NCI-H1694 (cell line): ENCODE data around the gene SHQ1.
"Not testable (repeated sequence)": the region's sequence is repeated elsewhere in the genome, so short reads cannot be mapped to it uniquely, and the experiment has no call there.

ENCODE experiments used
- DNase-seq: peaks from one replicate; lab custom pipeline; 2025; lab: John Stamatoyannopoulos, UW

SHQ1 gene

DNA sequence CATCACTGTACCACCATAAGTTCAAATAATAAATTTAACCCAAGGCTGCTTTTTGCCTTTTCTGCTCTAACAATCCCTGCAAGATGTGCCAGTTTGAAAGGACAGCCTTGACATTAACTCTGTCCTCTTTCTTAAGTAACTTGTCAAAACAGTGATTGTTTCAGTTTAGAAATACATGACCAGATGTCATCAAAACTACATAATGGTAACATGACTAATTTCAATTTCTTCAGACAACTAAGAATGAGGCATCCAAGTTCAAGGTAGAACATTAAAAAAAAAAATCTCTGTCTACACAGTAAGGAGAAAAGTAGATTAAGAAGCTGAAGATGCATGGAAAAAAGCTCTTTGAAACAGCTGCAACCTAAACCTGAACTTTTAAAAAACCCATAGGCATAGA, 47.4 kb downstream of the SHQ1 start:
- DNase-seq: no peak

DNA sequence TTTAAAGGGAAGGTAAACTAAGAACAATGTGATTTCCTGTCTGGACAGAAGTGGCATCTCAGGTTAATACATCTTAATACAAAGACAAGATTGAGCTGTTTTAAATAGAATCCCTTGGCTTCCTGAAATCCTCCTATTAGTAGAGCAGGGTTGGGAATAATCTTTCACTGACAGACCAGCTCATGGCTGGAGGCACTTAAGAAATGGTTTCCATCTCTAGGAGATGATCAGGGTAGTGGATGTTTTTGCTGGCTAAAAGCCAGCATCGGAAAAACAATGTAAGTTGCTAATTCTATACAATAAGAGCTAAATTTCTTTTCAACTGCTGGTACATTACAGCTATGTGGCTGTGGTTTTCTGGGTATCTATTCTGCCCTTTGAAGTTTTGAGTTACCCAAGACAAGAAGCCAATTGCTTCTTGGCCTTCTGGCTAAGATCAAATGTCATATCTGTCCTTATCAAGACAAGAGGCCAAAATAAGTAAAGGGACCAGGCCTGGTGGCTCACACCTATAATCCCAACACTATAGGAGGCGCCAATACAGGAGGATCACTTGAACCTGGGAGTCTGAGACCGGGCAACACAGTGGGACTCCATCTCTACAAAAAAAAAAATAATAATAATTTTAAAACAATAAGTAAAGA, 49.6 kb downstream of the SHQ1 start:
- DNase-seq: no peak

DNA sequence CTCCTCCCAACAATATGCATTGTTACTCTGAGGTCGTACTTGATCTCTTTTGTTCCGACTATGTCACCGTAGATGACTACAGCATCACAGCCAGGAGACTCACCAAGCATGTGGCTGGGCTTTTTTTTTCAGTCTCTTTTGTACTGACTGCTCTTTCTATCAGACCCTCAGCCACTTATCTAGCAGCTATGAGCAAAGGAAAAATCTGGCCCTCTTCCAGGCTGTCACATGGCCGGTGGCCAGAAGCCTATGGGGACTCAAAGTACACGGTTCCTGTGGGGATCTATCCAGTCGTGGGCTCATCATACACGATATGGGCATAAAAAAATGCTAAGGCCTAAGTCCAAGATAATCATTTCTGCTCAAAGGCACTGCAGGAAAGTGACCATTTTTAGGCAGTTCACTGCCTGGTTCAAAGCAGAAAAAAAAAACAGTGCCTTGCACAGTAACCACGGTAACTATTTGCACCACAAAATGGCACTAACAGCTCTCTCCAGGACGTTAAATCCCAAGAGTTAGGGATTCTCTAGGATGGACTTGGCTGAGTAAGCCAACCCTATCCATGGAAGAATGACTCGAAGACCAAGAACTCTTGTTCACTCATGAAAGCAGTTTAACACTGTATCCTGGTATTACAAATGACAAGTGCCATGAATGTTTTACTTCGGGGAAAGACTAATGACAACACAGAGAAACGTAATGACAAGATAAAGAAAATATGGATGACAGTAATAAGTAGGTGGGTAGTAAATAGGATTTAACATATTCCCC, 50.3 kb downstream of the SHQ1 start:
- DNase-seq: no peak

DNA sequence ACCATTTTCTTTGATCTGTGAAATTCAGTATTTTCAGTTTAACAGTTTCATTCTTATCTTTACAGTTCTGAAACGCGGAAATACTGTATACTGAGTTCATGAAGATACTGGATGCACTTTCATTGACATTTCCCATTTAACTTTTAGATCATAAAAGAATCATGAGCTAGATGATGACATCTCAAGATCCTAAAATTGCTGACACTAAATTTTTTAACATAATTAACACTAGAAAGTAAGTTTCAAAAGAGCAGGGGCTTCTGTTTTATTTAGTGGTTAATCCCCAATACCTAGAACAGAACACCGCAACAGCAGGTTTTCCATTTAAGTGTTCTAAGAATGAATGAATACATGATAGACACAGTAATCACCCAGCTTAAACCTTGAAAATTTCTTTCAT, 54.2 kb downstream of the SHQ1 start:
- DNase-seq: no peak

DNA sequence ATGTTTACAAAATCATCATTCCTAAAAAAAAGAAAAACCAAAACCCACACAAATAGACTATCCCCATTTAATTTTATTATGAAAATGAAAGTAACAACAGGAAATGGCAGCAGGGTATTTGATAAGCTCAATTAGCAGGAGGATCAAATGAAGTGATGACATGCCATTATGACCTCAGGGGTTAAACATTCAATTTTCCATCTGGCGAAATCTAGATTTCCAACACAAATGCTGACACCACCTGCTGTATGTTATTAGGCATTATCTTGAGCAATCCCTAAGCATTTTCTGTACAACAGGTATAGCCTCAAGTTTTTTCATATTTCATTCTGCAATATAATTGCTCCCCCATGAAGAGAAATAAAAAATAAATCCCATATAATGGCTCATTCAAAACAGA, 57.1 kb downstream of the SHQ1 start:
- no peak for DNase-seq

DNA sequence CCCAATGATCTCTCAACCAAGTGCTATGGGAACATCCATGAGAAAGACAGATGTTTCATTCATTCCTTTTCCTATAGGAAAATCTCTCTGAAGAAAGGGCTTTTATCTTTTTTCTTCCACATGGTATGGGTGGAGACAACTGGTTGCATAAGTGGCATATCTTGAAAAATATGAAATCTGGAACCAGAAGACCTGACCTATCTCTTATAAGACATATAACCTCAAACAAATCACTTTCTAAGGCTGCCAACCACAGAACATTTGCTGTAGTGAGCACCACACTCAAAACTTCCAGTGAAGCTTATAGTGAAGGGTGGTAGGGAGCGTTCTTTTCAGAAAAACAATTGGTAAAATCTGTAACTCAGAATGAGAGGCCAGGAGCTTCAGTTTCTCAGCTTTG, 58.5 kb downstream of the SHQ1 start:
- DNase-seq: no peak

DNA sequence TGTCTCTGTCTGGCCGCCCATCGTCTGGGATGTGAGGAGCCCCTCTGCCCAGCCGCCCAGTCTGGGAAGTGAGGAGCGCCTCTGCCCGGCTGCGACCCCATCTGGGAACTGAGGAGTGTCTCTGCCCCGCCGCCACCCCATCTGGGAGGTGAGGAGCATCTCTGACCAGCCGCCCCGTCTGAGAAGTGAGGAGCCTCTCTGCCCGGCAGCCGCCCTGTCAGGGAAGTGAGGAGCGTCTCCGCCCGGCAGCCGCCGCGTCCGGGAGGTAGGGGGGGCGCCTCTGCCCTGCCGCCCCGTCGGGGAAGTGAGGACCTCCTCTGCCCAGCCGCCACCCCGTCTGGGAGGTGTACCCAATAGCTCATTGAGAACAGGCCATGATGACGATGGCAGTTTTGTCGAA, 60.0 kb downstream of the SHQ1 start:
- DNase-seq: not testable (repeated sequence)

DNA sequence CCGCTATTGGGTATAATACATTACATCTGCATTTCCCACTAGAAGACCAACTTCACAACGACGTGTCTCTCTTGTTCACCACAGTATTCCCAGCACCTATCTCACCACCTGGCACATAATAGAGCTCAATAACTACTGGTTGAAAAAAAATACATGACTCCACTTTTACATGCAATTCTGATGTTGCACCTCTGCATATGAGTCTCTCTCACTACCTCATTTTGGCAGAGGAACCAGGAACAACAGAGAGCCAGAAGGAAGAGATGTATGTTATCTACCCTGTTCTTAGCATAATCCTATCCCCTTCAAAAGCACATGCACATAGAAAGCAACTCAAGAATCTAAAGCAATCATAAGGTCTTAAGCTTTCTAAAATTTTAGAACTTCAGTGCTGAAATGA, 61.6 kb downstream of the SHQ1 start:
- DNase-seq: no peak

DNA sequence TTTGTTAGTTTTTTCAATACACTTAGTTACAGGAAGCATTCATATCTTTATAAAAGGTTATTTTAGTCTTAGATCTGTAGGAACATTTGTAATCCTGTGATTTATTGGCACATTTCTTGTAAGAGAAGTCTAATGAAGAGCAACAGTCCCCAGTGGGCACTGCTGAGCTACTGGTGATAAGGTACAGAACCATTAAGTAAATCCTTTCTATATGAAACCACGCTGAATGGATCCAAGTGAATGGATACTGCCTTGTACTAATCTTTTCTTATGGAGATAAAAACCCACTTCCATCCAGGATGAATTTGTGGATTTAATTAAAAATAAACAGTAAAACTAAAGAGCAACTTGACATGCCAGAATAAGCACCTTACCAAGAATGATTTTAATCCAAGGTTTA, 64.0 kb downstream of the SHQ1 start:
- no peak for DNase-seq

DNA sequence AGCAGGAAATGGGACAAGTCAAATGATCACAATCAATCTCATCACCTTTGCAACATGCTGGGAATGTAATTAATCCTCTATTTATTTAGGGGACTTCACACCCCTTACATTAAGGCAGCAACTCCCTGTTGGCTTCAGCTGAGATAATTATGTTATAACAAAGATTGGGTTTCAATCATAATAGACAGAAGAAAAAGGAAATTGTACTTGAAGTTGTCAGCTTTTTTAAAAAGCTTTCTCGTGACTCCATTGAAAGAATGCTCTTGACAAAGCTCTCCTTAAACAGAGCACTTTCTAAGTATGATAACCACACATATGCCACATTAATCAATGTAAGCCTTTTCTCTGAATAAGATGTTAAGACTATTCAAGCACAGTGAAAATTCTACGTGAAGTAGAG, 65.7 kb downstream of the SHQ1 start:
- DNase-seq: no peak

DNA sequence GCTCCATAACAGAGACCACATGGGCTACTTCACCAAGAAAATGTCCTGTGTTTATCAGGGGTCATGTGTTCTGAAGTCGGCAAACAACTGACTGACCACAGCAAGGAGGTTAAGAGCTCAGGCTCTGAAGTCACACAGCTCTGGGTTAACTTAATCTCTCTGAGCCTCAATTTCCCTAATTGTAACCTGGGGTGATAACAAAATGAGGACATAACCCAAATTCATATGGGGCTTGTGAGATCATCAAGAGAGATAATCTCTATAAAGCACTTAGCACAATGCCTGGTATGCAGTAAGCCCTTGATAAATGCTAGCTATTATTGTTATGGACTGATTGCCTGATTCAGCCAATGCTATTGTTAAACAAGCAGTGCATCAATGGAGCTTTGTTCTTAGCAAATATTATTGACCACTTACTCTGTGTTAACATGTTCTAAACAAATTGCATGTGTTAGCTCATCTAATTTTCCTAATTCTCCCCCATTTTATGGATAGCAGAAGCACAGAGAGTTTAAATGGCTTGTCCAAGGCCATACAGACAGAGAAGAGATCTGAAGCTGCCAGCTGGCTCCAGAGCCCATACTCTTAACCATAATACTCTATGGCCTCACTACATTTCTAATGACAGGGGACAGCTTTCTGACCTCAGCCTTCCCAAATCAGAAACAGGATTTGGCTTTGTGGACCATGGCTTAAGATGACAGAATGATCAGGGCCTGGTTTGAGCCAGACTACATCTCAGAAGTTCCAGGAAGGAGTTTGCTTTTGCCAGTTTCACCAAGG, 78.3 kb downstream of the SHQ1 start:
- DNase-seq: no peak

DNA sequence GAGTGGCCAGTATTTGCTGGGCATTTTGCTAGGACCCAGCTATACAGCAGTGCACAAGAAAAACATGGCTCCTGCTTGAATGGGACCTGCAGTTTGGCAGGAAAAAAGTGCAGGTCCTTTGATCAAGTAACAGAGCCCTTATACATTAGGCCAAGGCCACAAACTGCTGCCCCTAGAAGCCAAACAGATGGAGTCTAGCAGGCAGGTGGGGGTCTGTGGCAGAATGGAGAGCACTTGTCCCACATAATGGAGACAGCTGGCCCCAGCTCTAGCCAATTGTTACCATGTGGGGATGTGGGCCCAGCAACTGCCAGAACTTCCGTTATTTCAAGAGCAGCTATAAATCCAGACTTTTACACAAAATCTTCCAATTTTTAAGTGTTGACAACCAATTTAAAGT, 79.3 kb downstream of the SHQ1 start:
- no peak for DNase-seq

DNA sequence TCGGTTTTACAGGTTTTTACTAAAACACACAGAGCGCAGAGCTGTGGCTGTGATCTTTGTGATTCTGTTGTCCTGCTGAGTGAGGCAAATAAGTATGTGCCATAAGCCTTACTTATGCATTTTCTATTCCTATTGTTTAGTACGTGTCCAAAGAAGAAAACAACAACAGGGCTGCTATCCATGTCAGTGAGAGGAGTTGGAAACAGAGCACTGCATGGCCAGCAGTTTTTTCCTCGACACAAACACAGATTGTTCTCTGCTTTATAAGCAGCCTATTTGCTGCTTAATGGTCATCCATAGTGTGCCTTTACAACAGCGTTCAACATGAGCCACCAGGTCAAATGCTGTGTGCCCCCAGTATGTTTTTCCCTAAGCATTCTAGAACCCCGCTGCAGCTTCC, 79.8 kb downstream of the SHQ1 start:
- DNase-seq: no peak

DNA sequence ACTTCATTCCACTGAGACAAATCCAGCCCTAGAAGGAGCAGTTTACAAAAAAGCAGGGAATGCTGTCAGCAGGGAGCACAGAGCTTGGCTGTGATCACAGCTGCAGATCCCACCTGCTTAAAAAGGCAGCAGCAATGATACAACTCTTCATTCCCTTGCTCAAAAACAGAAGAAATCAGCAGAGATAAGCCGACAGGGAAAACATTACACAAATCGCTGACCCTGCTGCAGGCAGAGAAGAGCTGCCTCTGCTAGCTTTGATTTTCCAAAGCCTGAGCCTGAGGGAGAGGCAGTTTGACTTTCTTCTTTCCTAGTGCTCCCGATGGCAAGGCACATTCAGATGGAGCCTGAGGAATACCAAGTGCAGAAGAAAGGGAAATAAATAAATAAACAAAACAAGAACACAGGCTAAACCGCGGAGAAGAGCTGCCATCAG, 80.2 kb downstream of the SHQ1 start:
- no peak for DNase-seq

DNA sequence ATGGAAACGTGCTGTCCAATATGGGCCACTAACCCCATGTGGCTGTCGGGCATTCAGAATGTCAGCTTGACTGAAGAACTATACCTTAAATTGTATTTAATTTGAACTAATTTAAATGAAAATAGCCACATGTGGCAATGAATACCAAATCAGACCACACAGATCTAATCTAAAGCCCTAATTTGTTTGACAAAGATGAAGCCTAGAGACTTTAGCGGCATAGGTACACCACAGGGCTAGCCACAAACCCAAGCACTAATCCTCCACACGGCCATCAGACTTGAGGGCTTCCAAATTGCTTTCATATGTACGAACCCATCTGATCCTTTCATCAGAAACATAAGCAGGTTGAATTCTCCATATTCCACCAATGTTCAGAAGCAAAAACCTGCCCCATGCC, 81.4 kb downstream of the SHQ1 start:
- DNase-seq: no peak

DNA sequence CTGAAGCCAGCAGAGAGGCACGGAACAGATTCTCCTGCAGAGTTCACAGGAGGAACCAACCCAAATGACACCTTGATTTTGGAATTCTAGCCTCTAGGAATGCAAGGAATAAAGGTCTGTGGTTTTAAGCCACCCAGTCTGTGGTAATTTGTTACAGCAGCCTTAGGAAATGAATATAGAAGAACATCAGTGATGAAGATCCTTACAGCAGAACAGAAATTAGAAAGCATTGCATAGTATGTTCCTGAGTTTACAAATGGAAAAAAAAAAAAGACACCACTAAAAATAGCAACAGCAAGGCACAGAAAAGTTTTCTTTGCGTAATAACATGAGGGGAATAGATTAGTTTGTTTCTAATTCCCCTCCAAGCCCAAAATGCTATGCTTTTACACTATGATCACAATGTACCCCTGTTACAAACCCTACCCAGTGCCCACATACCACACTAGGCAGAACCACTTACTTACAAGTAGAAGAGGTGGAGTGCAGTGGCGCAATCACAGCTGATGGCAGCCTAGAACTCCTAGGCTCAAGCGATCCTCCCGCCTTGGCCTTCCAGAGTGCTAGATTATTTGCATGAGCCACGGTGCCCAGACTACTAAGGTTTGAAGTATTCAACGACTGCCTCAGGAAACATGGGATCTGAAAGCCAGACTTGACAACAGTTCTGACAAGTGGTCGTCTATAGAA, 84.3 kb downstream of the SHQ1 start:
- no peak for DNase-seq

DNA sequence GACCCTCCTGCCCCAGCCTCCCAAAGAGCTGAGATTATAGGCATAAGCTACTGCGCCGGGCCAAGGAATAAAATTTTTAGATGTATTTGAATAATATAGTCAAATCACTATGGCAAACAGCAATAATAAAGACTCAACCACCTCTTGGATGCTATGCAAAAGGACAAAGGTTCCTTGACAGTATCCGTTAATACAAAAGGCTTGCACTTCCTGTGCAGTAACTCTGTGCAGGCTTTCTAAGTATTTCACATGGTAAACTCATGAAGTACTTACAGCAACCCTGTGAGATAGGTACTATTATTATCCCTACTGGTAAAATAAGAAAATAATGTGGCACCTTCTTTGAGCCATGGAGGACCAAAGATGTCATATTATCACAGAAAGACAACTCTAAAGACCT, 86.8 kb downstream of the SHQ1 start:
- DNase-seq: no peak

DNA sequence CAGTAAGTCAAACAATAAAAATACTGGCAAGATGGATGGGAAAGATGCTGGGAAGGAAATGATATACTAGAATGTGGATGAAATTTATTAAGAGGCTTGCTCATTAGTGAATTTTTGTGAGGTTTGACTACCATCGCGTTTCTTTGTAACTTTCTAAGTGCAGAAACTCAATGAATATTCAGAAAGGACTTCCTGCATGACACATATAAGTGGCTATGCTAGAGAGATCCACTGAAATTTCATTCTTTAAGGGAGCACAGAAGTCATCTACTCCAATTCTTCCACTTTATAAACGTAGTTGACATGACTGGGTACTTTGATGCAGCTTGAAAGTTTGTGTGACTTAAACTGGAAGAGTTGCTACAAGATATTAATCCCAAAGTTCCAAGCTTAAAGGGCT, 88.0 kb downstream of the SHQ1 start:
- DNase-seq: no peak

DNA sequence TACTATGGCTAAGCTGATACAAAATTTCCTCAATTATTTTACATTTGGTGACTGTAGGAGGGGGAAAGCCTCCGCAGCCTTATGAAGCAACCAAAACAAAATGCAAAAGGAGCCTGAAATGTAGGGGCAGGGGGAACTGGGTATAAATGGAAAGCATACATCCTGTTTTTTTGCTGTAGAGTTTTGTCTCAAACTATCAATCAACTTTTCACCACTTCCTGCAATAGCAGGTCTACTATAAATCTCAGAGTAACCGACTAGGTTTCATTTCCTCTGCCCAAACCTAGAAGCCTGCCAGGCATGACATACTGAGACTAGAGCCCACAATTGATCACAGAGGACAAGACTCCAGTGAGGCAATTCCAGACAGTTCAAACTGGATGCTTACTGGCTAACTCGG, 91.3 kb downstream of the SHQ1 start:
- DNase-seq: no peak

DNA sequence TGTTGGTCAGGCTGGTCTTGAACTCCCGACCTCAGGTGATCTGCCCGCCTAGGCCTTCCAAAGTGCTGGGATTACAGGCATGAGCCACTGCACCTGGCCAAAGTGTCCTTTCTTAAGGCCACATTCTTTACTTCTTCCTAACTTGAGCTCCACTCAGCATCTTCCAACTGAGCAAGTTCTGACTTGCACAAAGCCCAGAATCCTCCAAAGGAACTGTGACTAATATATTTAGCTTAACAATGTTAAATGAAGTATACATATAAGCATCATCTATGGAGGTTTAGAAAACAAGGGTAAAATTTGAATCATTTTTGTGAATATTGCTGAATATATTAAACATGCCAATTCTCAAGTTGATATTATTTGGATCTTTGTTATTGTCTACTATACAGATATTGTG, 93.7 kb downstream of the SHQ1 start:
- no peak for DNase-seq

DNA sequence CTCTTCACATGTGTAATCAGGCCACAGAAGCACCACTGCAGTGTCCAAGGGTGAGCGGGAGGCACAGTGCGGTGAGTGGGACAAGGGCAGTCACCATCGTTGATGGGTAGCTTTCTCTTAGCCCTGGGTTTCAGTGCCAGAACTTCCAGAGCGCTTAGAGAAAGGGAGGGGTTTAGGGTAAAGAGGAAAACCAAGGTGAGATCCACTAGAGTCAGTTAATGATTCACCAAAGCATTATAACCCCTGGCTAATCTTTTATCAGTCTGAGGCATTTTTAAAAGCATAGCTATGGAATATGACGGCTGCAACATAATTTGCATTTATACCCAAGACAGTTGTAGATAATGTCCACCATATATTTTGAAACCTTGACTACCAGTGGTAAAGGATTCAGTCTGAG, 94.8 kb downstream of the SHQ1 start:
- no peak for DNase-seq

DNA sequence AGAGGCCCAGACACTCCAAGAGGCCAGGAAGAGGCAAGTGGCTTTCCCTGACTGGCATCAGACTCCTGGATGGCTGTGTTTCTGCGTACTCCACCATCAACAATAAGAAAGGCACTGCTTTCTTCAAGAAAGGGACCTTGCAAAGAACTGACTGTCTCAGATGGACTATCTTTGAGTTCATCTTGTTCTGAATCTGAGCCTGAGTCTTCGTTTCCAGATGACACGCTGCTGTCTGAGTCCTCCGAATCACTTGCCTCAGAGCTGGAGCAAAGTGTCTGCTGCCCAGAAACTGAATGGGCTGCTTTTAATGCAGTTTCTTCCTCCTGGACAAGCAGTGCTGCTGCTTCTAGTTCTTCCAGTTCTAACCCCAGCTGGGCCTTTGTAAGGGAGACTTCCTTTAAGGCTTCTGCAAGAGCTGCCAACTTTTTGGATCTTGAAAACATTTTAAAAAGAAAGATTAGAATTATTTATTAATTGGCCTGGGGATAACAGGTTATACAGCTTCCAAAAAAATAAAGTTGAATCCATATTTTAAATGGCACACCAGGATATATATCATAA, 97.8 kb downstream of the SHQ1 start:
- DNase-seq: no peak
